ENCODE measurements around the gene SSH2.
"Not testable (repeated sequence)": the region's sequence is repeated elsewhere in the genome, so short reads cannot be mapped to it uniquely, and the experiment has no call there.

The SSH2 gene
- total RNA-seq, result 12.8 to 190 (median 39.7) reads per million in 18 experiments

- peak; percentile 85 to 90 for DNase-seq
These were observed at the start of gene SSH2 for GRCh38 chr17:29929533-29930408. SSH2 (minus strand) TSS chr17:29930228; CDS start chr17:29930000, 228 bp downstream.

DNA sequence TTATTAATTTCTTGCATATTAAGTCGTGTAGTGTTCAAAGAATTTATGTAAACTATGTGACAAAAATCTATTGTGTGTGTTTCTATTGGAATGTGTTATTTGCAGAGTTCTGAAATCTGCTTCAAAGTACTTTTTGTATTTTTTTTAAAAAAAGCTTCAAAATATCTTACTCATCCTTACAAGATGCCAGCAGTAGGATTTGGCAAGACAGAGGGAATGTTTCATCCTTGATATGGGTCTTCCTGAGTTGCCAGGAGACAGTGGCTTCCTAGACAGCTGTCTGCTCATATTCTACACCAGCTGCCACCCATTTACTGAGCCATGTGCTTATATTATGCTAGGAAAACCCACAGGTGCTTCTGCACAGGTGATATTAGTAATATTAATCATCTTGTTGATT, 47.8 kb upstream of the SSH2 start:
- no peak for DNase-seq

- DNase-seq, result no peak
These were observed 43.0 kb upstream of the SSH2 start for GRCh38 chr17:29973005-29973404.

DNA sequence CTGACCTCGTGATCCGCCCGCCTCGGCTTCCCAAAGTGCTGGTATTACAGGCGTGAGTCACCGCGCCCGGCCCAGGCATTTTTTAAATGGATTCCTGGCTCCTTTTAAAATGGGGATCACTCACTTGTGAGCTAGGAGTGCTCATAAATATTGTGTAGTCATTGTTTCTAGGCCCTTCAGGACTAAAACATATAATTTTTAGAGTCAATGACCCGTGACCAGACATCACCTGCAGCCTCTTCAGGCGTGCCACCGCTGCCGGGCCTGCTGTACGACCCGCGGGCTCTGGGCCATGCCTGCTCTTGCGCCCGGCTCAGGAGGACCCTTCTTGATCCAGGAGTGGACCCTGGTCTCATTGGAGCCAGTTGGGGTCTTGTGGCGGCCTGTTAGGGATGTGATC, 42.2 kb upstream of the SSH2 start:
- no peak for DNase-seq

DNA sequence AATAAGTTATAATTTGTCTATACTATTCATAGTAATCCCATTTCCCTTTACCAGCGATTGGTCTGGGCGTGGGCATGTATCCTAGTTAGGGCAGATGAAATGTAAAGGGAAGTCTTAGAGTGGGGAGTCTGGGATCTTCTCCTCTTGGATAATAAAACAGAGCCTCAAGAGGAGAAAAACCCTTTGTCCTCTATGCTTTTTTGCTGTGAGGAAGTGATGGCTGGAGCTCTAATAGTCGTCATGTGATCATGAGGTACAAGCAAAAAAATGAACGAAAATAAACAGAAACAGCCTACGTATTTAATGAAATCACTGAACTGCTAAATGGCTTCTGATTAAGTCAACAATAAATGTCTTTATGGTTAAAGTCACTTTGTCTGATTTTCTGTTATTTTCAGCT, 38.2 kb upstream of the SSH2 start:
- peak; percentile 21 to 27 for DNase-seq

GRCh38 chr17:29962656-29963055, 32.6 kb upstream of the SSH2 start:
- no peak for DNase-seq

DNA sequence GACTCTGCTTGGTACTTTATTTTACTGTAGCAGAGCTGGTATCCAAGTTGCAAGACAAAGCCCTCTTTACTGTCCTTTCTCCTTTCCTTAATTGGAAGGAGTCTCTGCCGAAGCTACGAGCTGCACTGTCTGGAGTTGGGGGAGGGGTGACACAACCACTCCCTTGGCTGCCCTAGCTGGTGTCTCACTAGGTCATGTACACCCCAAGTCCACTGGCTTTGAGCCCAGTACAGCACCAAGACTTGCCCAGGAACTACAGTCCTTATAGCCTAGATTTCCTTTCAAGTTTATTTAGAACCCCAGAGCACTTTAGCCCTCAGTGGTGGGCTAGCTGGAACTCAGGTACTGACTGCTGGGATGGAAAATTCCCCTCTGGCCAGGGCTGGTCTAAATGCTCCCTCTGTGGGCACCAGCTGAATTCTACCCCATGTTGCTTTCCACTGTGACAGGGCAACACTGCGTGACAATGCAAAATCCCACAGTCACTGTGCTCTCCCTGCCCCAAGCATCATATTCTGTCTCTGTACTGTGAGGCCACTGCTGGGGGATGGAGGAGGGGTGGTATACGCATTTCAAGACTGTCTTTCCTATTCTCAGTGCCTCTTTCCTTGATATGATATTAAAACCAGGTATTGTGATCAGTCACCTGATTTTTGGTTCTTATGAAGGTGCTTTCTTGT, 29.8 kb upstream of the SSH2 start:
- no peak for DNase-seq

- no peak for DNase-seq
These were observed 29.1 kb upstream of the SSH2 start for GRCh38 chr17:29958947-29959657.

- DNase-seq, result not testable (repeated sequence)
These were observed 27.5 kb upstream of the SSH2 start for GRCh38 chr17:29957488-29957887.

- DNase-seq, result peak; percentile 75 to 83
These were observed 26.2 kb upstream of the SSH2 start for GRCh38 chr17:29956225-29956624.

- no peak for DNase-seq
These were observed 24.4 kb upstream of the SSH2 start for GRCh38 chr17:29954405-29954804.

DNA sequence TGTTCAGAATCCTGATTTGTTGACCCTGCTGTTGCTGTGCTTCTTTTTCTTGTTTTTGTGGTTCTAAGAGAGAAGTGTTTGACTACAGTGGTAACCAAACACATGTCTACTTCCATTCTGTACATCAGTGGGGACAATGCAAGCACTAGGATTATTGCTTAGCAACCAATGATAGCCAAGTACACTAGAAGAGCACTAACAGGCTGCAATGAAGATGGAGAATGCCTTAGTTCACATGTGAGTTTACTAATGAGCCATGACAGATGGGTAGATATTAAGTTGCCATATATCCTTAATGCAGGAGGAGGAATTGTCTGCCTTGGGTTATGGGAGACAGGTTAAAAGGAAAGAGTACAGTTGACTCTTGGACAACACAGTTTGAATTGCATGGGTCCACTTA, 19.7 kb upstream of the SSH2 start:
- DNase-seq, result no peak

- peak; percentile 55 to 85 for DNase-seq
These were observed 18.6 kb upstream of the SSH2 start for GRCh38 chr17:29948448-29949215.

GRCh38 chr17:29945281-29945680, 15.3 kb upstream of the SSH2 start:
- no peak for DNase-seq

DNA sequence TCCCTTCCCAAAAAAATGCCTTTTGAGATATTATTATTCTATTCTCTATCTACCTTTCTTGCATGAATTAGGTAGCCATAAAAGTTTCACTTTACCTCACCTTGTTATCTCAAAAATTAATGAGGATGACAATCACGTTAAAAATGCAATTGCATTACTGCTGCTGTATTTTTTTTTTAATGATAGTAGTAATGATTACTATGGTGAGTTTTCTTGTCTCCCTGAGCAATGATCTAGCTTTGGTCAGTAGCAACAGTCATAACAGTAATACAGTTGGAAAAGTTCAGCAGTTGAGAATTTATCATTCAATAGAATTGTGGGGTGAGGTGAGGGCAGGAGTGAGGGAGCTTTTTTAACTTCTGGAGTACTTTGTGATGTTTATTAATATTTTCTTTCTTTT, 11.3 kb upstream of the SSH2 start, which contains the start of gene EFCAB5:
EFCAB5 (plus strand) TSS at position 301 of the 400 bp plus-strand sequence. CDS start 163 bp downstream, outside the sequence.
- DNase-seq, result no peak

DNA sequence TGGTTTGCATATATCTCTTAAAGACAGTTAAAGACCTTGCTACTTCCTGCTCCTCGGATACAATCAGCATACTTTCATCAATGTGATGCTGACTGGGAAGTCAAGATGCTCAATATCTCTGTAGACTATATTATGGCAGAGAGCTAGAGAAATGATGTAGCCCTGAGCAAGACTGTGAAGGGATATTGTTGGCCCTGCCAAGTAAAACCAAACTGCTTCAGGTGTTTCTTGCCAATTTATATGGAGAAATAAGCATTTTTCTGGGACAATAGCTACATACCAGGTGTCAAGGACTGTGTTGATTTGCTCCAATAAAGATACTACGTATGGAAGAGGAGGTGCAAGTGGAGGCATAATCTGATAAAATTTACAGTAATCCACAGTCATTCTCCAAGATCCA, 6.7 kb upstream of the SSH2 start:
- no peak for DNase-seq

- DNase-seq, result not testable (repeated sequence)
These were observed 5.9 kb upstream of the SSH2 start for GRCh38 chr17:29935909-29936308.

DNA sequence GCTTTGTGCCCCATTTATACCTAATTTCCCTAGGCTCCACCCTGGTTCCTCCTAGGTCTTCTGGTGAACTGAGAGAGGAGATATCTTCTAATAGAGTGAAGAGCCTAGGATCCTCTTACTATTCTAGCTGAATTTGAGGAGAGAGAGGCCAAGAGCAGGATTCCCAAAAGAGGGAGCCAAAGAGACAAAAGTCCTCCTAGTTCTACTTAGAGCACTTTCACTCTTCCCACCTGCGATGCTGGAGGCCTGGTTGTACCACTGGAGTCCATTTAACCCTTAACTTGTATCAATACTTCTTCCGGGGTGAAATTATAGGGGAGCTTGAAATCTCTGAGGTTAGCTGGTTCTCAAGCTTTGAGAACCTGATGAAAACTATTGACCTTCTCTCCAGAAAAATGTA, 3.4 kb upstream of the SSH2 start:
- peak in 1 of 2 donors; percentile 15 for DNase-seq

GRCh38 chr17:29931231-29931932, 1.4 kb upstream of the SSH2 start:
- peak; percentile 75 for DNase-seq

DNA sequence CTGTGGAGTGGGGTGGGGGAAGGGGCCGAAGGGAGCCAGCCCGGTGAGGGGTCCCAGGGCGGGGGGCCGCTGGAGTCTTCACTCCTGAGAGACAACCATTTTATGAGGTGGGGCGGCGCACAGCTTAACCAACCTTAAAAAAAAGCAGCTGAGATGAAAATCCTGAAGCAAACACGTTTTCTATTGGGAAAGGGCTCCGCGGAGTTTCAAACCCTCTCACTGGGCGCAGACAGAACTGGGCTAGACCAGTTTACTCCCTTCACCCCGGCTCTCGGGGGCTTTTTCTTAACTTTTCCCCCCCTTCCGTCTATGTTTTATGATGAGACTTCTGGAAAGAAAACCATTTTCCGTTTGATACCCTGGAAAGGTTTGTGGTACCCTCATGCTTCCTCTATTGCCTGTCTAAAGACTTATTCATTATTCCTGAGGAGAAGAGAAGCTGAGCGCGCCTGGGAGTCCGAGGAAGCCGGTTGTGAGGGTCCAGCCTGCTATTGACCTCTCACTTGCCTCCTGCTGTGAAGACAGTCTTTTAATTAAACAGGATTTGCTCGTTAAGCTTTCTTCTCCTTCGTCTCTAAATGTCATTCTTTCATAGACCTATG, 482 bp upstream of the SSH2 start:
- peak in 1 of 2 donors; percentile 40 for DNase-seq

GRCh38 chr17:29929006-29929532, 959 bp downstream of the SSH2 start:
- DNase-seq, result peak; percentile 3 to 5
